Activated CD4-positive, CD25-positive, alpha-beta regulatory T cell treated with anti-CD3 and anti-CD28 coated beads, Interleukin-2, amount 50 U/mL, for 72 hours (primary cell): Measurements from ENCODE around the gene CCDC141.
"Not testable (repeated sequence)": the region's sequence is repeated elsewhere in the genome, so short reads cannot be mapped to it uniquely, and the experiment has no call there.

Source experiments
- DNase-seq: peaks from one replicate; pipeline ENCODE4 v3.0.0; 2021

The CCDC141 gene

DNA sequence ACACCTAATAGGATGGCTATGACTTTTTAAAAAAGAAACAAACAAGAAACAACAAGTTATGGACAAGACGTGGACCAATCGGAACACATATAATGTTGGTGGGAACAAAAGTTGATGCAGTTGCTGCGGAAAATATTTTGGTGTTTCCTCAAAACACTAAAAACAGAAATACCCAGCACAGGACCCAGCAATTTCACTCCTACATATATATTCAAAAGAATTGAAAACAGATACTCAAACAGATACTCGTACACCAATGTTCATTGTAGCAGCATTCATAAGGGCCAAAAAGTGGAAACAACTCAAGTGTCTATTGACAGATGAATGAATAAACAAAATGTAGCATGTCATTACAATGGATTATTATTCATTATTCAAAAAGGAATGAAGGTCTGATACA is 12.1 kb downstream of the CCDC141 start:
- no peak for DNase-seq

DNA sequence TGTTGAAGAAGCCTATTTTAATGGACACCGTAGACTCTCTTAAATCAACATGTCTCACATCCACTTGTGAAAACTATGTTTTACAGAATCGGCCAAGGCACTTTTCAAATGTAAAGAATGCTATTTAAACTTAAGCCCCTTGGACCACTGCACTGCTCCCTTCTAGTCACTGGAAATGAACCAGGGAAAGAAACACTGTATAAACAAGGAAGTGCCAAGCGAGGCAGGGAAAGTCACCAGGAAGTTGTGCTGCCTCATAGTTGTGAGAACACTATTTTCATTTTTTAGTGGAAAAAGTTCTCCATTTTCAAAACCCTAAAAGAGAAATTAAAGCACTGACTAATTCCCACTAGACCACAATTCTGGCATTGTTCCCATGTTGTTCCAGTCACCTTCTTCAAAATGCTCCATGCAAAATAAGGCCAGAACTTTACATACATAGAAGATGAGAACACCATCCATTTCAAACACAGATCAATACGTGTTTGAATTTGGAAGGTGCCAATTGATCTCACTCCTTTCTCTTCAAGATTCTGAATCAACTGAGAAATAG is 13.5 kb downstream of the CCDC141 start:
- no peak for DNase-seq

DNA sequence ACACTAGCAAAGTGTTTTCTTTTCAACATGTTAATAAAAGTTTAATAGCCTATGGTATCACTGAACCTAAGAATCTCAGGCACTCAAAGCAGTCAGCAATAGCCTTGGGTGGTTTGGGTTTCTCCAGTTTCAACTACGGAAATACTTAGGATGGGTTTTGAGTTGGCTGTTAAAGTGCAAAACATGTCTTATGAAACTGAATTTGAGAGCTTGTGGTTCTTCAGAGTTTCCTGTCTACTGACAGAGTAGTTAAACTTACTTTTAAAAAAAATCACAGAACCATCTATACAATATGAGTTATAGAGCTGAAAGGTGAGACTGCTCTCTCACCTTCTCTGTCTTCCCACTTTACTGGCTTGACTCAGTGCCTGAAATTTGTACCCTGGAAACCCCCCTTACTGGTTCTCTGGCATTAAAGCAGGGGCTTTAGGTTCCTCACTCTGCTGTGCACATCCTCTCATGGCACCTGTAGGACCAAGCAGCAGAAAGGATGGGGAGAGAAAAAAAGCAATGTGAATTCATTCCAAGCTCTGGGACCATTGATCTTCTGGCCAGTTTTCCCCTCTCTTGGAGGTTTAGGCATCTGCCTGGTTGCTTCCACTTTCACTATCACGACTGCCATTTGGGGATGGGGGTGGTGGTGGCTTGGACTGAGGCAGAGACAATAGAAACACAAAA is 18.1 kb downstream of the CCDC141 start:
- DNase-seq = peak; percentile 33

DNA sequence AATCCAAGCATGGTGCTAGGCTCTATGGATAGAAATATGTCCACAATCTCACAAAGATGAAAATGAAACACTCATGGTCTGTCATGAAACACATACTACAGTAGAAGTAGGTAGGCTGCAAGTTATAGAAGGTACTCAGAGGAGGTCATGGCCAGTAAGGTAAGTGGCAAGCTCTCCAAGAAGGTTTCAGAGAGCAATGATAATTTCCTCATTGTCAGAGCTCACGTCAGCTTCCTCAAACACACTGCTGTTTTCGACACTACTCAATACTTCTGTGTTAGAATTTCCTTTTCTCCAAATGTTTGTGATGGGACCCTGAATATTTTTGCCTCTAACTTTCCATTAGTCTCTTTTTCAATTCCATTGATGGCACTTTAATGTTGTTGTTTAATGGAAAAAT is 25.5 kb downstream of the CCDC141 start:
- no peak for DNase-seq

DNA sequence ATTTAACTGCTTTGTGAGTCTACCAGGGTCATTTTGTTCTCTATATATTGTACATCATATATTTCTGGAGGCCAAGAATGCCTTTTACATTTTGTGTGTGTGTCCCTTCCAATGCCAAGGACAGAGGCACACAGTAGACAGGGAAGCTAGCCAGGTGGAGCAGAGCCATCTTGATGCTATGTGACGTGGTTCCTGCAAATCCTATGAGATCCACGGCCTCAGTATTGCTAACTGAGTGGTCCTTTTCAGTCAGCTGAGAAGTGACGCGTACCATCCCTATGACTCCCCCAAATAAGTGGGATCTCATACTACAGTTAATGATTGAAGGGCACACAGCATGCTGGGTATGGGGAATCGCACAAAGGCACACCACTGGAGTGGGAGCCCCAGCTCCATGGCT is 27.3 kb downstream of the CCDC141 start:
- DNase-seq = no peak

DNA sequence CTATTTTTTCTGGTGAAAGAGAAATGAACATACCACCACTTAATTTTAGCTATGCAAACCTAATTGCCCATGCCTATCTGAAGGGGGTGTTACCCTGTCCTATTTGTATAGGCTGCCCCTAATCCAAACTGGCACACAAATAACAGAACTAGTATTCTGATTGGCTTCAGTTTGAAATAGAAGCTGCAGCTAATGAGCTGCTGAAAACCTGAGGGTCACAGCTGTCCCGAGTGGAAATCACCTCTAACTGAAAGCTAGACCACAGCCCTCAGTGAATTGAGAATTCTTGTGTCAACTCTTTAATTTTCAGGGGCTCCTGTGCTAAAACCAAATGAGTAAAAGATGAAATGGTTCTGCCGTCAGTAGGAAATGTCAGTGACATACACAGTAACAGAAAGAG is 28.7 kb downstream of the CCDC141 start:
- DNase-seq = no peak

DNA sequence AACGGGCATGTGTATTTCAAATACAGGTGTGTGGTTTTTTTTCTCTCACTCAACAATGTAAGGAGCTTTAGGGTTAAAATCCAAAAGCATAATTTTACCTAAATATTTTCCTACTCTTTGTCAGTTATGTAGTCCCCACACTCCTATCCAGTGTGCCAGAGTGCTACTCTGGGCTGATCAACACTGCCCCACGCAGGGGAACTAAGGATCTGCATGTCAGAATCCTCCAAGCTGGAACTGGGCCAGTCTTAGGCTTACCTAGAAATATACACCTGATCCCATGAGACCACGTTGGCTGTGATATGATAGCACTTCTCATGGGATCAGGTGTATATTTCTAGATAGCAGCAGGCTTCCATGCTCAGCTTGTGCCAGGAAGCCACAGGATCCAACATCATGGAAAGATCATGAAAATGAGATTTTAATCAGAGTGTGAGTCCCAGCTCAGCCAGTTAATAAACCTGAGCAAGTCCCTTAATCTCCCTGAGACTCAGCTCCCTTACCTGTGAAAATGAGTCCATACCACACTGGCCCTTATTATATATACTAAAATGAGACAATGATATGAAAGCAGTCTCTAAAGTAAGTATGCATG is 29.7 kb downstream of the CCDC141 start:
- peak; percentile 57 for DNase-seq

DNA sequence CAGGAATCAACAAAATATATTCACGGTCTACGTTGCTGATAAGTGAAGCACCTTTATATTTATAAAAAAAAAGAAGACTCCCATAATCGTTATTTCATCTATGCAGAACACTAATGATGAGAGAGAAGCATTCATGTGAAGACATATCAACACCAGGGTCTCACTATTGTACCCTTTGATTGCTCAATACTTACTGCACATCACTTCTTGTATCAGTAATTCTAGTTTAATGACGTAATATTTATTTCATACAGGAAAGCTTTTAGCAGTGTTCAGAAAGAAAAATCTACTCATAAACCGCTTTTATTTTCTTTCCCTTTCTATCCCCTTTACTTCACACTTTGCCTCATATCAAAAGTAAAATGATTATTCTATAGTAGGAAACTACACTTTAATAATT is 30.7 kb downstream of the CCDC141 start:
- no peak for DNase-seq

DNA sequence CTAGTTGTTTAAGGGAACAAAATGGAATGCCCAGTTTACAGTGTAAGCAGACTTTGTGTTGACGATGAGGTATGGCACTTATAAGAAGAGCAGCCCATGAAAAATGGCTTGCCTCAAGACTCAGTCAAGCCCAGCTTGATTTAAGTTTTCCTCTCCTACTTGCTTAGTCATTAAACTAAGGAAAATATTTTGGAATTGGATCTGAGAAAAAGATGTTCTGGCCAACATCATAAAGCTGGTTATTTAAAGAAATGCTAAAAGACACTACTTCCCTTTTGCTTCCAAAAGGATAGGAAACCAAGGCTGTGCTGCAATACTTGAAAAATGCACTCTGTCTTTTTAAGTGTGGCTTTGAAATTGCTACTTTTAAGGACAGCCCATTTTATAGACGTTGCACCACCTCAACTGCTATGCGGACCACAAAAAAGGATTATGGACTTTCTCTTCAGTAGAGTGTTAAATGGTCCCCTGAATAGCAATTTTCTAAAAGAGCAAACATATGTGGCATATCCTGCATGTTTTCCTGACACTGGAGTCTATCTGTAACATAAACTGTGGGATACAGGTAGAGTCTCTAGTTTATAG is 32.1 kb downstream of the CCDC141 start:
- DNase-seq = no peak

DNA sequence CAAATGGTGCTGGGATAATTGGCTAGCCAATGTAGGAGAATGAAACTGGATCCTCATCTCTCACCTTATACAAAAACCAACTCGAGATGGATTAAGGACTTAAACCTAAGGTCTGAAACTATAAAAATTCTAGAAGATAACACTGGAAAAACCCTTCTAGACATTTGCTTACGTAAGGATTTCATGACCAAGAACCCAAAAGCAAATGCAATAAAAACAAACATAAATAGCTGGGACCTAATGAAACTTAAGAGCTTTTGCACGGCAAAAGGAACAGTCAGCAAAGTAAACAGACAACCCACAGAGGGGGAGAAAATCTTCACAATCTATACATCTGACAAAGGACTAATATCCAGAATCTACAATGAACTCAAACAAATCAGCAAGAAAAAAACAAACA is 35.7 kb downstream of the CCDC141 start:
- not testable (repeated sequence) for DNase-seq

DNA sequence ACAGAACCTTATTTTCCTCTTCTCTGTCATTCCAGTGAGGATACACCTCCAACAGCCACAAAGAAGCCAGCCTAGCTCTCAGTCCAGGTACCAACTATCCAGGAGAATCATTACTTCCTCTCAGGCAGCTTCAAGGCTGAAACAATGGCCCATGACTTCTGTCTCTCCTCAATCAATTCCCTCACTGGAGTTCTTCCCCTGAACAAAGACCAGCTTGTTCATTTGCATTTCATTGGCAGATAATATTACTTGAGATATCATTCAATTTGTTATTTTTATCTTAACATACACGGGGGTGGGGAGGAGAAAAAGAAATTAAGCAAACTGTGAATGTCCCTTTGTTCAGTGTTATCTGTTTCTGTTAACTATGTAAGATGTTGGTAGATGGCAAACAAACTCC is 44.0 kb downstream of the CCDC141 start:
- no peak for DNase-seq

DNA sequence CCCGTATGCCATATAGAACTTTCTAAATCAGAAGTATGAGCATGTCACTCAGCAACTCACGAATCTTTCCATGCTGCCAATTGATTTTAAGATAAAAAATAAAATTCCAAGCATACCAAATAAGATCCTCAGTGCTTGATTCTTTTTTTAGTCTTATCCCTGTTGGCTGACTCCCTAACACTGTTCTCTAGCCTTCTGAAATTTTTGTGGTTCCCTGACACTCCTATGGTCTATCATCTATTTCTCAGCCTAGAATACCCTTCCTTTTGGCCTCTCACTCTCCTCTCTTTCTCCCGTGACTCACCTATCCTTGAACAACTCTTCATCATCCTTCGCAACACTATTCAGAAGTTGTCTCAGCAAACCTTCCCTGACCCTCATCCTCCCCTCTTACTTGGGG is 50.5 kb downstream of the CCDC141 start:
- DNase-seq = no peak

DNA sequence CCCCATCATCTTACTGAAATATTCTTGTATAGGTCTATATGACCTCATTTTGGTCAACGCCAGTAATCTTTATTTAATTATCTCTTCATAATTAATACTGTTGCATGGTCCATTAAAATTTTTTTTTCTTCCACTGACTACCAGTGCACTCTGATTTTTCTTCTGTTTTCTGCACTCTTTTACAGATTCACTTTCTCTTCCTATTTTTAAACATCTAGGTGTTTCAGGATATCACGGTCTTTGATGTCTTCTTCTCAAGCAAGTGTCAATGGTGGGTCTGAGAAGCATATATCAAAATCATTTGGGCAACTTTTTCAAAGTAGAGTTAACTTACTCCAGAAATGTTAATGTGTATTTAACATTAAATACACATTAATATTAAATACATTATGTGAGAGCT is 51.4 kb downstream of the CCDC141 start:
- no peak for DNase-seq

DNA sequence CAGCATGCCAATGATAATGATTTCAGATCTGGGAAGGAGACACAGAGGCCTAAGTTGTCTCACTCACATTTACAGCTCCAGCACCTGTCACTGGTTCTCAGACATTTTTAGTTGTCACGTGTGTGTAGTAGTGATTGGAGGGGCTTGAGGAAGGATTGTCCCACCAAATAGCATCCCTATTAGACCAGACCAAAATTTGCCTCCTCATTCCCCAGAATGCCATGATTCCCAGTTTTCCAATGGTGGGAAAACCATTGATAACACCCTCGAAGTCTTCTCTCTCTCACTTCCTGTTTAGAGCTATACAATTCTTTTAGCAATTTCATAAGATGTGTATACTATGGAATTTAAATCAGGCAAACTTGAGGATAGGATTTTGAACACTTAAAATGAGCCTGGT is 52.5 kb downstream of the CCDC141 start:
- no peak for DNase-seq

DNA sequence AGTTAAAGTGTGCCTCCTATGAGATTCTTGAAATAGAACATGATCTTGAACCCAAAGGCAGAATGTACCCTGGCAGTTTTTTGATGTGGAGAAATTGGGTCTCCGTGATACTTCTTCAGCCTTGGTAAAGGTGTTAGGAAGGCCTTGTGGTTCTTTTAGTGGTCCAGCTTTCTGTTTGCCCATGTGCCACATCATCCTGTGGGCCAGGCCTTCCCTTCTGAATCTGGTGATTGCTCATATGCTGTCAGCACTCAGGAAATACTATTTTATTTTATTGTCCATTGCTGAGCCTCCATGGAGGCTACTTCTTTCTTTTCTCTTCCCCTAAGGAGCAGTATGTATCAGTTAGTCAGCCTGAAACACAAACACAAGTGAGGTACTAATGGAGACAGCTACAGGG is 52.9 kb downstream of the CCDC141 start:
- DNase-seq = no peak

DNA sequence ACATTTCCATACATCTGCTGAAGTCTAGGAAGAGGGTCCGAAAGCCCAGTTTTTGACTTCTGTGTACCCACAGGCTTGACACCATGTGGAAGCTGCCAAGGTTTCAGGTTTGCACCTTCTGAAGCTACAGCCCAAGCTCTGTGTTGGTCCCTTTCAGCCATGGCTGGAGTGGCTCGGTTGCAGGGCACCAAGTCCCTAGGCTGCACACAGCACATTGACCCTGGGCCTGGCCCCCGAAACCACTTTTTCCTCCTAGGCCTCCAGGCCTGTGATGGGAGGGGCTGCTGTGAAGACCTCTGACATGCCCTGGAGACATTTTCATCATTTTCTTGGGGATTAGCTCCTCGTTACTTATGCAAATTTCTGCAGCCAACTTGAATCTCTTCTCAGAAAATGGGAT is 55.7 kb downstream of the CCDC141 start:
- no peak for DNase-seq

DNA sequence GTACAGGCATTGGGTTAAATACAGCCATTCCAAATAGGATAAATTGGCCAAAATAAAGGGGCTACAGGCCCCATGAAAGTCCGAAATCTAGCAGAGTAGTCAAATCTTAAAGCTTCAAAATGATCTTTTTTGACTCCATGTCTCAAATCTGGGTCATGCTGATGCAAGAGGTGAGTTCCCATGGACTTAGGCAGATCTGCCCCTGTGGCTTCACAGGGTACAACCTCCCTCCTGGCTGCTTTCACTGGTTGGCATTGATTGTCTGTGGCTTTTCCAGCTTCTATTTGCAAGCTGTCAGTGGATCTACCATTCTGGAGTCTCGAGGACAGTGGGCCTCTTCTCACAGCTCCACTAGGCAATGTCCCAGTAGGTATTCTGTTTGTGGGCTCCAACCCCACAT is 56.1 kb downstream of the CCDC141 start:
- no peak for DNase-seq

DNA sequence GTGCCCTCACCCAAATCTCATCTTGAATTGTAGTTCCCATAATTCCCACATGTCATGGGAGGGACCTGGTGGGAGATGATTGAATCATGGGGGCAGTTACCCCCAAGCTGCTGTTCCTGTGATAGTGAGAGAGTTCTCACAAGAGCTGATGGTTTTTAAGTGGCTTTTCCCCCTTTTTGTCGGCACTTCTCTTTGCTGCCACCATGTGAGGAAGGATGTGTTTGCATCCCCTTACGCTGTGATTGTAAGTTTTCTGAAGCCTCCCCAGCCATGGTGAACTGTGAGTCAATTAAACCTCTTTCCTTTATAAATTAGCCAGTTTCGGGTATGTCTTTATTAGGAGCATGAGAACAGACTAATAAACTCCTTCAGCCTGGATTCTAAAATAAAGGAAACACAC is 57.2 kb downstream of the CCDC141 start:
- not testable (repeated sequence) for DNase-seq

DNA sequence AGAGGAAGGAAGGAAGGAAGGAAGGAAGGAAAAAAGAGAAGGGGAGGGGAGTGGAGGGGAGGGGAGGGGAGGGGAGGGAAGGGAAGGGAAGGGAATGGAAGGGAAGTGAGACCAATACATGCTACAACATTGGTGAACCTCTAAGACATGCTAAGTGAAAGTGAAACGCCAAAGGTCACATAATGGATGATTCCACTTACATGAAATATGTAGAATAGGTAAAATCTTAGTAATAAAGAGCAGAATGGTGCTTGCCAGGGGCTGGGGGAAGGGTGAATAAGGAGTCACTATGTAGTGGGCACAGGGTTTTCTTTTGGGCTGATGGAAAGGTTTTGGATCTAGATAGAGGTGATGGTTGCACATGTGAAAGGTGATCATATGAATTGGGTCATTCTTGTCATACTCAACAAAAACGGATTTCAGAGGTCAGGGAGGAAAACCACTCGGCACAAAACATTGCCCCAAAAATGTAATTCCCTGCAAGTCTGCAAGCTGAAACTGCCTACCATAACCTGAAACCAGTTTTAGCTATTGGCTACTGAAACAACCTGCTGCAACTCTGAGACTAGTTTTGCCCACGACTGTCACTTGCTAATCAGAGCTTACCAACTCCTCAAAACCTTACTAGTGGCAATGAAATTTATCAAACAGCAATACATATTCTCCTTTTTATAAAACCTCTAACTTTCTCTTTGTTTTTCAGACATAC is 59.2 kb downstream of the CCDC141 start:
- DNase-seq = no peak

DNA sequence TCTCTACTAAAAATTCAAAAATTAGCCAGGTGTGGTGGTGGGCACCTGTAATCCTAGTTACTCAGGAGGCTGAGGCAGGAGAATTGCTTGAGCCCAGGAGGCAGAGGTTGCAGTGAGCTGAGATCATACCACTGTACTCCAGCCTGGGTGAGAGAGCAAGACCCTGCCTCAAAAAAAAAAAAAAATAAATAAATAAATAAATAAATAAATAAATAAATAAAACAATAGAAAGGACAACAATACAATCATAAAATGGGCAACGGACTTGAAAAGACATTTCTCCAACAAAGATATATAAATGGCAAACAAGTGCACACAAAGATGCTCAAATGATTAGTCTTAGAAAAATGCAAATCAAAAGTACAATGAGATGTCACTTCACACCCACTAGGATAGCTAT is 60.5 kb downstream of the CCDC141 start:
- DNase-seq = not testable (repeated sequence)

DNA sequence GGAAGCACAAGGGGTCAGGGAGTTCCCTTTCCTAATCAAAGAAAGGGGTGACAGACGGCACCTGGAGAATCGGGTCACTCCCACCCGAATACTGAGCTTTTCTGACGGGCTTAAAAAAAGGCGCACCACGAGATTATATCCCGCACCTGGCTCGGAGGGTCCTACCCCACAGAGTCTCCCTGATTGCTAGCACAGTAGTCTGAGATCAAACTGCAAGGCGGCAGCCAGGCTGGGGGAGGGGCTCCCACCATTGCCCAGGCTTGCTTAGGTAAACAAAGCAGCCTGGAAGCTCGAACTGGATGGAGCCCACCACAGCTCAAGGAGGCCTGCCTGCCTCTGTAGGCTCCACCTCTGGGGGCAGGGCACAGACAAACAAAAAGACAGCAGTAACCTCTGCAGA is 67.3 kb downstream of the CCDC141 start:
- not testable (repeated sequence) for DNase-seq

DNA sequence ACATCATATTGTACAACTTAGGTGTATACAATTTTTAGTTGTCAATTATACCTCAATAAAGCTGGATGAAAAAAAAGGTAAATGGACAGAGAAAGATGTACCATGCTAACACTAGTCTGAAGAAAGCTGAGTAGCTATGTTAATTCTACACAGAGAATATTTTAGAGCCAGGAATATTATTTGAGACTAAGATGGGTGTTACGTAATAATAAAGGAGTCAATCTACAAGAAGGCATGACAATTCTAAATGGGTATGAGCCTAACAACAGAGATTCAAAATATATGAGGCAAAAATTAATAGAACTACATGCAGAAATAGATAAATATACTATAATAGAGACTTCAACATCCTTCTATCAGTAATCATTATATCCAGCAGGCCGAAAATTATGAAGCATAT is 69.1 kb downstream of the CCDC141 start:
- no peak for DNase-seq

DNA sequence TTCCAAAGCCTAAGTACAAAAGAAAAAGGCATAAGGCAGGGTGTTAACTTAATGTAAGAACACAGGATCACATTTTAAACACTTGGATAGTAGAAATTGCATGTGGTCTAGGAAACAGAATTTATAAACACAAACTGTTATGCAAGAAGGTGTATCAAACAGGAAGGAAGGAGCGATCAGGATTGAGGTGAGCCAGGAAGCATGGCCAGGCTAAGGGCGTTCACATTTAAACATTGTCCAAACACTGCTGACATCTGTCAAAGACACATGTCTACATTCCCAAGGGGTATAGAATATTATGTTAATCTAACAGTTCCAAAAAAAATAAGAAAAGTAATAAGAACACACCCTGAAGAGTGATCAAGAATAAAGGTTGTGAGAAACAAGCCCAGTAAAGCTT is 71.3 kb downstream of the CCDC141 start:
- DNase-seq = no peak

DNA sequence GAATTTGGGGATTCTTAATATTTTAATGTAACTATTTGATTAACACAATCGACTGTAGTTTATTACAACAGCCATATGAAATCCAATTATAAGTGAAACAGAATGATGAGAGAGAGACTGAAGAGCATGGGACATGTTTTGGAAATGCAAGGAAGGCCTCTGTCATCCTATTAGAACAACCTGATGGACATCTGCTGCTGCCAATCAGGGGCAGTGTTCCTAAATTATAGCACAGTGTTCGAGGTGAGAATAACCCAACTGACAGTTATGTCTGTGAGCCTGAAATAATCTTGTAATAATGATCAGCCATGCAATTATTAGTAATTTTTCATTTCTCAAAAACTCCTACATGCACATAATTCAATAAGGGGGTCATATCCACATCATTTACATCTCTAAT is 73.6 kb downstream of the CCDC141 start:
- no peak for DNase-seq
